Stomach (tissue), 4 donors: Measurements from ENCODE around the gene CCDC127.

Experiments used
- EP300 ChIP-seq: sonication (generic); formaldehyde crosslinking; IDR thresholded peaks from one replicate; pipeline ENCODE4 v1.6.1; 2017; ENCODE audit warnings: antibody characterized with exemption
- POLR2A ChIP-seq, 4 donors: fragments of 450-650 bp; IDR thresholded peaks; one replicate each; pipeline ENCODE4 v1.6.1; 2016; ENCODE audit warnings: antibody characterized with exemption in 4 of 4, control low read depth in 2 of 4, mild to moderate bottlenecking in 1 of 4, moderate library complexity in 1 of 4
- POLR2AphosphoS5 ChIP-seq, 3 donors: sonication (generic); formaldehyde crosslinking; IDR thresholded peaks; one replicate each; pipeline ENCODE4 v1.6.1; 2016; ENCODE audit warnings: antibody characterized with exemption in 3 of 3
- TF ChIP-seq, protein P1 (sequence below), 7 experiments: fragments of 450-650 bp in 4 of 7; fragments of 200-600 bp in 3 of 7; sonication (generic) in 3 of 7; IDR thresholded peaks; one replicate each; pipeline ENCODE4 v1.5.1; 2016 to 2019; ENCODE audit warnings: antibody characterized with exemption in 7 of 7, control low read depth in 2 of 7, mild to moderate bottlenecking in 1 of 7

DNA sequence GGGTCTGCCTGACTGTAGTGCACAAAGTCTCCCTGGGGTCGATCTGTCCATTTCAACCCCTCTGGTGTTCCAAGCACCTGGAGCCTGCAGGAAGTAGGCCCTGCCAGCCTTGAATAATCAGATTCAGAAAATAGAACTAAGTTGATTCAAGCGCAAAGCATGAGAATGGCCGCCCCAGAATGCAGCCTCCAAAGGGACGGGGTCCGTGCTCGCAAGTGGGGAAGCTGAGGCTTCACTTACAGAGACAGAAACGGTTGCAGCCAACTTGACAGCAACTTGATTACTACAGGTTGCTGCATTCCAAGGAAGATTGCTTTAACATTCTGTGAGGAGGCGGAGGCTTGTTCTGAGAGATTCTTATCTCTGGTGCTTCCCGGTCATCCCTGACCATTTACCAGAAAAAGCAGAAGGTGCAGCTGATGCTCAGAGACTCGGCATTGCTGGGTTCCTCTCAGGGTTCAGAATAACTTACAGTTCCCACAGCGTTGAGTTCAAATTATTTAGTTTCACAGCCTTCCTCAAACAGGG is 41.6 kb downstream of the CCDC127 start:
- TF ChIP-seq, protein P1, sequence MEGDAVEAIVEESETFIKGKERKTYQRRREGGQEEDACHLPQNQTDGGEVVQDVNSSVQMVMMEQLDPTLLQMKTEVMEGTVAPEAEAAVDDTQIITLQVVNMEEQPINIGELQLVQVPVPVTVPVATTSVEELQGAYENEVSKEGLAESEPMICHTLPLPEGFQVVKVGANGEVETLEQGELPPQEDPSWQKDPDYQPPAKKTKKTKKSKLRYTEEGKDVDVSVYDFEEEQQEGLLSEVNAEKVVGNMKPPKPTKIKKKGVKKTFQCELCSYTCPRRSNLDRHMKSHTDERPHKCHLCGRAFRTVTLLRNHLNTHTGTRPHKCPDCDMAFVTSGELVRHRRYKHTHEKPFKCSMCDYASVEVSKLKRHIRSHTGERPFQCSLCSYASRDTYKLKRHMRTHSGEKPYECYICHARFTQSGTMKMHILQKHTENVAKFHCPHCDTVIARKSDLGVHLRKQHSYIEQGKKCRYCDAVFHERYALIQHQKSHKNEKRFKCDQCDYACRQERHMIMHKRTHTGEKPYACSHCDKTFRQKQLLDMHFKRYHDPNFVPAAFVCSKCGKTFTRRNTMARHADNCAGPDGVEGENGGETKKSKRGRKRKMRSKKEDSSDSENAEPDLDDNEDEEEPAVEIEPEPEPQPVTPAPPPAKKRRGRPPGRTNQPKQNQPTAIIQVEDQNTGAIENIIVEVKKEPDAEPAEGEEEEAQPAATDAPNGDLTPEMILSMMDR (IDR thresholded peaks at IDR 0.05) = no peak
- TF ChIP-seq EP300 (no peak), POLR2A (IDR thresholded peaks at IDR 0.05) (no peak), POLR2AphosphoS5 (IDR thresholded peaks at IDR 0.05) (no peak)
